HL-60 (cell line): ENCODE results near the gene ATF1.
"Not testable (repeated sequence)": the region's sequence is repeated elsewhere in the genome, so short reads cannot be mapped to it uniquely, and the experiment has no call there.

Source experiments
- DNase-seq, 2 experiments: peaks; one replicate each; pipeline ENCODE4 v3.0.0-alpha.2; 2010 to 2020; ENCODE audit warnings: low read depth in 1 of 2, low spot score in 1 of 2
- H3K27ac ChIP-seq: fragments of 250-450 bp; sonication (Bioruptor Pico); replicated peaks from 2 replicates; pipeline ENCODE4 v1.5.1; 2020; ENCODE audit warnings: mild to moderate bottlenecking, moderate library complexity
- H3K27me3 ChIP-seq: fragments of 250-450 bp; sonication (Bioruptor Pico); 2 replicates; pipeline ENCODE4 v1.5.1; 2021; ENCODE audit warnings: mild to moderate bottlenecking, moderate library complexity; ENCODE audit not compliant: insufficient read depth, poor library complexity, severe bottlenecking
- H3K4me3 ChIP-seq: replicated peaks from 2 replicates; pipeline ENCODE4 v1.5.1; 2011; ENCODE audit warnings: mild to moderate bottlenecking, control low read depth, low read length; ENCODE audit not compliant: insufficient read depth
- GABPA ChIP-seq: IDR thresholded peaks from 2 replicates; pipeline ENCODE4 v1.6.1; 2012; ENCODE audit warnings: low read depth
- POLR2AphosphoS5 ChIP-seq: IDR thresholded peaks from 2 replicates; pipeline ENCODE4 v1.6.1; 2012; ENCODE audit warnings: low read depth
- SPI1 ChIP-seq: IDR thresholded peaks from 2 replicates; pipeline ENCODE4 v1.6.1; 2012; ENCODE audit warnings: low read depth, mild to moderate bottlenecking, borderline replicate concordance
- TF ChIP-seq, protein P1 (sequence below): IDR thresholded peaks from one replicate; pipeline ENCODE4 v1.5.1; 2011; ENCODE audit warnings: low read length, control low read depth, inconsistent platforms; ENCODE audit not compliant: insufficient read depth
- TF ChIP-seq, protein P2 (sequence below): IDR thresholded peaks from 2 replicates; pipeline ENCODE4 v1.6.1; 2012; ENCODE audit warnings: low read depth; ENCODE audit not compliant: insufficient replicate concordance

Gene ATF1

DNA sequence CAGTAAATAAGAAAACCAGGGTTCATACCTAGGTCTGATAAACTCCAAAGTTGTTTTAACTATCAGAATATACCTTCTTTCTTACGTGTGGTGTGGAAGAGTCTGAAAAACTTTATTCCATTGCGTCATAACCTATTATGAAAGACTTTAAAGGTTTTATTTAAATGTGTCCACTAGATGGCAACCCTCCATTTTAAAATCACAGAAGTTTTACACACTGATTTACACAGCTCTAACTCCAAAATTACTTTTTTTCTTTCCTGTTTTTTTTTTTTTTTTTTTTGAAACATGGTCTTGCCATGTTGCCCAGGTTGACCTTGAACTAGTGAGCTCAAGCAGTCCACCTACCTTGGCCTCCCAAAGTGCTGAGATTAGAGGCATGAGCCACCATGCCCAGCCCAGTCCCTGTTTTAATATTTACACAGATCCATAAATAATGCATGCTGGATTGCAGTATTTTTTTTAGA lies 61.5 kb downstream of the ATF1 start:
- H3K27me3 ChIP-seq, result no peaks in the 10 kb centered on the region
- peak; percentile 7 to 42 for DNase-seq
- no peak overlapping the region for H3K27ac ChIP-seq
- no peak for TF ChIP-seq GABPA
- TF ChIP-seq POLR2AphosphoS5, result no peak
- TF ChIP-seq, protein P1, sequence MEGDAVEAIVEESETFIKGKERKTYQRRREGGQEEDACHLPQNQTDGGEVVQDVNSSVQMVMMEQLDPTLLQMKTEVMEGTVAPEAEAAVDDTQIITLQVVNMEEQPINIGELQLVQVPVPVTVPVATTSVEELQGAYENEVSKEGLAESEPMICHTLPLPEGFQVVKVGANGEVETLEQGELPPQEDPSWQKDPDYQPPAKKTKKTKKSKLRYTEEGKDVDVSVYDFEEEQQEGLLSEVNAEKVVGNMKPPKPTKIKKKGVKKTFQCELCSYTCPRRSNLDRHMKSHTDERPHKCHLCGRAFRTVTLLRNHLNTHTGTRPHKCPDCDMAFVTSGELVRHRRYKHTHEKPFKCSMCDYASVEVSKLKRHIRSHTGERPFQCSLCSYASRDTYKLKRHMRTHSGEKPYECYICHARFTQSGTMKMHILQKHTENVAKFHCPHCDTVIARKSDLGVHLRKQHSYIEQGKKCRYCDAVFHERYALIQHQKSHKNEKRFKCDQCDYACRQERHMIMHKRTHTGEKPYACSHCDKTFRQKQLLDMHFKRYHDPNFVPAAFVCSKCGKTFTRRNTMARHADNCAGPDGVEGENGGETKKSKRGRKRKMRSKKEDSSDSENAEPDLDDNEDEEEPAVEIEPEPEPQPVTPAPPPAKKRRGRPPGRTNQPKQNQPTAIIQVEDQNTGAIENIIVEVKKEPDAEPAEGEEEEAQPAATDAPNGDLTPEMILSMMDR, result no peak
- TF ChIP-seq, protein P2, sequence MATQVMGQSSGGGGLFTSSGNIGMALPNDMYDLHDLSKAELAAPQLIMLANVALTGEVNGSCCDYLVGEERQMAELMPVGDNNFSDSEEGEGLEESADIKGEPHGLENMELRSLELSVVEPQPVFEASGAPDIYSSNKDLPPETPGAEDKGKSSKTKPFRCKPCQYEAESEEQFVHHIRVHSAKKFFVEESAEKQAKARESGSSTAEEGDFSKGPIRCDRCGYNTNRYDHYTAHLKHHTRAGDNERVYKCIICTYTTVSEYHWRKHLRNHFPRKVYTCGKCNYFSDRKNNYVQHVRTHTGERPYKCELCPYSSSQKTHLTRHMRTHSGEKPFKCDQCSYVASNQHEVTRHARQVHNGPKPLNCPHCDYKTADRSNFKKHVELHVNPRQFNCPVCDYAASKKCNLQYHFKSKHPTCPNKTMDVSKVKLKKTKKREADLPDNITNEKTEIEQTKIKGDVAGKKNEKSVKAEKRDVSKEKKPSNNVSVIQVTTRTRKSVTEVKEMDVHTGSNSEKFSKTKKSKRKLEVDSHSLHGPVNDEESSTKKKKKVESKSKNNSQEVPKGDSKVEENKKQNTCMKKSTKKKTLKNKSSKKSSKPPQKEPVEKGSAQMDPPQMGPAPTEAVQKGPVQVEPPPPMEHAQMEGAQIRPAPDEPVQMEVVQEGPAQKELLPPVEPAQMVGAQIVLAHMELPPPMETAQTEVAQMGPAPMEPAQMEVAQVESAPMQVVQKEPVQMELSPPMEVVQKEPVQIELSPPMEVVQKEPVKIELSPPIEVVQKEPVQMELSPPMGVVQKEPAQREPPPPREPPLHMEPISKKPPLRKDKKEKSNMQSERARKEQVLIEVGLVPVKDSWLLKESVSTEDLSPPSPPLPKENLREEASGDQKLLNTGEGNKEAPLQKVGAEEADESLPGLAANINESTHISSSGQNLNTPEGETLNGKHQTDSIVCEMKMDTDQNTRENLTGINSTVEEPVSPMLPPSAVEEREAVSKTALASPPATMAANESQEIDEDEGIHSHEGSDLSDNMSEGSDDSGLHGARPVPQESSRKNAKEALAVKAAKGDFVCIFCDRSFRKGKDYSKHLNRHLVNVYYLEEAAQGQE, result no peak
- TF ChIP-seq SPI1, result no peak
- H3K4me3 ChIP-seq, result no peak overlapping the region

DNA sequence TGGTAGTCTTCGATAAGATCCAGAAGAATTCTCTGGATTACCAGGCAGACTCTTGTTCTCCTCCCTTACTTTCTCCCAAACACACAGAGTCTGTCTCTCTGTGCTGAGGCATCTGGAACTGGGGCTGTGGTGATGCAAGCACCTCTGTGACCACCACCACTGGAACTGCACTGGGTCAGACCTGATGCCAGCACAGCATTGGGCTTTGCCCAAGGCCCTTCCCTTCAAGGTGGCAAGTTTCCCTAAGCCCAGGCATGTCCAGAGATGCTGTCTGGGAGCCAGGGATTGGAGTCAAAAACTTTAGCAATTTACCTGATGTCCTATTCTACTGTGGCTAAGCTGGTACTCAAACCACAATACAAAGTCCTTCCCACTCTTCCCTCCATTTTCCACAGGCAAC lies 64.2 kb downstream of the ATF1 start:
- DNase-seq, result no peak
- TF ChIP-seq, protein P1, result no peak
- TF ChIP-seq GABPA, result no peak
- no peak for TF ChIP-seq SPI1
- no peak for TF ChIP-seq POLR2AphosphoS5
- TF ChIP-seq, protein P2, result no peak
- Histone ChIP-seq H3K27me3 (no peaks in the 10 kb centered on the region), H3K27ac (no peak overlapping the region), H3K4me3 (no peak overlapping the region)

DNA sequence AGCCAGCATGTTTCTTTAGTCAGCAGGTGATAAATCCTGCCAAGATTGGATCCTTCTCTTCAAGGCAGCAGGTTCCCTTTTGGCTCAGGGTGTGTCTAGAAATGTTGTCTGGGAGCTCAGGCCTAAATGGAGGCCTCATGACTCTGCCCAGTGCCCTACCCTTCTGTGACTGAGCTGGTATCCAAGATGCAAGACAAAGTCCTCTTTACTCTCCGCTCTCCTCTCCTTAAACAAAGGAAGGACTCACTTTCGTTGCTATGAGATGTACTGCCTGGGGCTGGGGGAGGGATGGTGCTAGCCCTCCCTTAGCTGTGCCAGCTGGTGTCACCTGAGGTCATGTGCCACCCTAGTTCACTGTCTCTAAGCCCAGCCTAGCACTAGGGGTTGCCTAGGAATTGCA lies 65.0 kb downstream of the ATF1 start:
- Histone ChIP-seq H3K4me3 (no peak overlapping the region), H3K27me3 (no peaks in the 10 kb centered on the region), H3K27ac (no peak overlapping the region)
- TF ChIP-seq POLR2AphosphoS5 (no peak), GABPA (no peak), SPI1 (no peak)
- TF ChIP-seq, protein P1, result no peak
- TF ChIP-seq, protein P2, result no peak
- DNase-seq, result no peak

DNA sequence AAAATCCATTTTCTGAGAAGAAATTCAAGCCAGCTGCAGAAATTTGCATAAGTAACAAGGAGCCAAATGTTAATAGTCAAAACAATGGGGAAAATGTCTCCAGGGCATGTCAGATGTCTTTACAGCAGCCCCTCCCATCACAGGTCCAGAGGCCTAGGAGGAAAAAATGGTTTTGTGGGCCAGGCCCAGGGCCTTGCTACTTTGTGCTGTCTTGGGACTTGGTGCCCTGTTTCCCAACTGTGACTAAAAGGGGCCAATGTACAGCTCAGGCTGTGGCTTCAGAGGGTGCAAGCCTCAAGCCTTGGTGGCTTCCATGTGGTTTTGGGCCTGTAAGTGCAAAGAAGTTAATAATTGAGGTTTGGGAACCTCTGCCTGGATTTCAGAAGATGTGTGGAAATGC lies 69.9 kb downstream of the ATF1 start:
- not testable (repeated sequence) for H3K27ac ChIP-seq, DNase-seq, H3K27me3 ChIP-seq, H3K4me3 ChIP-seq
